ENCODE data around the gene GRPEL2. TPM values are rescaled to one million over a fixed set of nuclear protein-coding genes. Genes with fewer than 3 reads are reported as not detected.

The GRPEL2 gene
- total RNA-seq, 4 donors from 2014 or later: 2.2 to 10.6 (median 6.4) TPM

DNA sequence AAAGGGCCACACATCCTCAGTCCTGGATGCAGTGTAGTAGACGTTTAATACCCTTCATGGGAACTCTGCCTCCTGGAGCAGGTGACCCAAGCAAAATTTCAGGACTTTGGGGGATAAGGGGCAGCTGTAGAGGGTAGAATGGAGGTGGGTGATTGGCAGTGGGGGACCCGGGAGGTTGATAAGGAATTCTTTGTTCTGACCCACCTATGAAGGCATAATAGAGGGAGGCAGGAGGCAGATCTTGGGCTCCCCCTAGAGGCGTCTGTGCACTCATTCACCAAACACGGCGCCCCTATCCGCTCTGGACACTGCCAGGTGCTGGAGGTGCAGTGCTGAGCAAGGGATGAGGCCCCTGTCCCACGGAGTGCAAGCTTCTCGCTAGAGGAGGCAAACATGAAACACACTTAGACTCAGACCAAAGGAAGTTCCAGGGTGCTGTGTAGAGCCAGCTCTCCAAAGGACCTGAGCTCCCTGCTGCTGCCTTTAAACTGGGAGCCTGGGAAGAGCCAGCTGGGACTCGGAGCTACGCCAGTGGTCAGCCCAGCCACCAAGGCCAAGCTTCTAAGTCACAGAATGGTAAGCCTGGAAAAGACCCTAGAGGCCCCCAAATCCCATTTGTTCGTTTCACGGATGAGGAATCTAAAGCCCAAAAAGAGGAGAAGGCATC is 26.1 kb downstream of the GRPEL2 start:
- no peaks in the 10 kb centered on the region for H3K9me3 ChIP-seq
- no peaks in the 10 kb centered on the region for H3K36me3 ChIP-seq
- peak overlapping the region; percentile 16 to 50 (median 38) for H3K27ac ChIP-seq
- peaks cover 0 to 12% (median 7%) of the 10 kb centered on the region in 4 donors for H3K4me1 ChIP-seq
- DNase-seq: peak; percentile 72
- intact Hi-C loops (cut with DNase I; ENCODE audit: low total_unique reads): loop anchor here (10.0 kb wide), 1 partner anchor 193 kb away; no protein-coding TSS in a partner anchor
- 13 to 32% methylated on average over 6 to 12 of the region's 12 CpGs for WGBS, 2 donors (ENCODE audit: low coverage in 1 of 2)
- H3K27me3 ChIP-seq: no peaks in the 10 kb centered on the region
- no peak overlapping the region for H3K4me3 ChIP-seq
- TF ChIP-seq CTCF (IDR thresholded peaks at IDR 0.05) (peak; percentile 74 to 80 (median 76)), POLR2AphosphoS5 (IDR thresholded peaks at IDR 0.05) (no peak), POLR2A (IDR thresholded peaks at IDR 0.05) (no peak), EP300 (IDR thresholded peaks at IDR 0.05; ENCODE audit: low read depth) (no peak)
- in situ Hi-C loops (cut with MboI; ENCODE audit: low pct_ligation_motif_present in 1 of 4, low pct_unique_long_range_greater_than_20kb in 1 of 4, low sequenced_read_pairs in 3 of 4): loop anchor here in 2 of 4 donors (10.0 kb wide), 2 partner anchors 57 to 183 kb away; partner anchors contain the start of gene CSNK1A1 (in 1 of the 2)

DNA sequence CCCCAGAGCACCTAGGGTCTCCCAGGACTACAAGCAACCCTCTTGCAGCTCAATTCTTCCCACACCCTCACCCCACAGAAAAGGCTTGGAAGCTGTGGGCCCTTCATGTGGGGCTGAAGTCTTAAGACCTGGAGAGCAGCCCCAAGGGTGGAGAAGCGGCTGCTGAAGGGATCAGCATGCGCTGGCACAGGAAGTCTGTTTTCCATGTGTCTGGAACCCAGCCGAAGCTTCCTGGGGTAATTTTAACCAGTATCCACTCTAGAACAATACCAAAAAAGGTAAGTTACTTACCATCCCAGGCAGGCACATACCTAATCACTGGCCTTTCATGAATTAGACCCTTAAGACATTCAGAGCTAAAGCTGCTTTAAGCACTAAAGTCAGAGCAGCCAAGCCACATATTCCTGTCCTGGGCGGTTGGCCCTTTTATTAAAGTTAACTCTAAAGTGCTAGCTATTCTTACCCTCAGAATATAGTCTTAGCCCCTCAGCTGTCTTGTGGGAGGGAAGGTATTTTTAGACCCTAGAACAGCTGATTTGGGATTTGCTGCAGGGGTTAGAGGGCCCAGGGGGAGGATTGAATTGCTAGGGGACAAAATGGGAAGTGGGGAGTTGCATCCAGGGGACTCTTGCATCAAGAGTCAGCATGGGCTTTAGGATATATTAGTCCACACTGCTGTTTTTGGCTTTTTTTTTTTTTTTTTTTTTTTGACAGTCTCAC is 26.9 kb downstream of the GRPEL2 start:
- in situ Hi-C loops (cut with MboI; ENCODE audit: low pct_ligation_motif_present in 1 of 4, low pct_unique_long_range_greater_than_20kb in 1 of 4, low sequenced_read_pairs in 3 of 4) (loop anchor here in 2 of 4 donors (10.0 kb wide), 2 partner anchors 57 to 183 kb away; partner anchors contain the start of gene CSNK1A1 (in 1 of the 2)), intact Hi-C loops (cut with DNase I; ENCODE audit: low total_unique reads) (loop anchor here (10.0 kb wide), 1 partner anchor 193 kb away; no protein-coding TSS in a partner anchor)
- Histone ChIP-seq H3K27ac (peak overlapping the region; percentile 16 to 50 (median 38)), H3K27me3 (no peaks in the 10 kb centered on the region), H3K9me3 (no peaks in the 10 kb centered on the region), H3K36me3 (no peaks in the 10 kb centered on the region), H3K4me1 (peaks cover 0 to 12% (median 6%) of the 10 kb centered on the region in 4 donors), H3K4me3 (no peak overlapping the region)
- TF ChIP-seq CTCF (IDR thresholded peaks at IDR 0.05) (no peak), POLR2AphosphoS5 (IDR thresholded peaks at IDR 0.05) (no peak), EP300 (IDR thresholded peaks at IDR 0.05; ENCODE audit: low read depth) (no peak), POLR2A (IDR thresholded peaks at IDR 0.05) (no peak)
- DNase-seq: no peak
- WGBS, 2 donors (ENCODE audit: low coverage in 1 of 2): 87% methylated on average over 4 of the region's 4 CpGs; no CpG with 5 or more reads in 1 of the 2 donors

- no peak for DNase-seq
- Histone ChIP-seq H3K4me1 (peaks cover 0 to 8% (median 4%) of the 10 kb centered on the region in 4 donors), H3K4me3 (no peak overlapping the region), H3K36me3 (no peaks in the 10 kb centered on the region), H3K9me3 (no peaks in the 10 kb centered on the region), H3K27me3 (no peaks in the 10 kb centered on the region), H3K27ac (peak overlapping the region in 2 of 4 donors; percentile 42 to 50)
- TF ChIP-seq POLR2A (IDR thresholded peaks at IDR 0.05): no peak
- in situ Hi-C loops (cut with MboI; ENCODE audit: low pct_ligation_motif_present in 1 of 4, low pct_unique_long_range_greater_than_20kb in 1 of 4, low sequenced_read_pairs in 3 of 4) (loop anchor here in 2 of 4 donors (10.0 kb wide), 2 partner anchors 58 to 182 kb away; partner anchors contain the start of gene CSNK1A1 (in 1 of the 2)), intact Hi-C loops (cut with DNase I; ENCODE audit: low total_unique reads) (loop anchor here (10.0 kb wide), 1 partner anchor 192 kb away; no protein-coding TSS in a partner anchor)
- 86 to 89% methylated on average over 2 to 3 of the region's 3 CpGs for WGBS, 2 donors (ENCODE audit: low coverage in 1 of 2)
These were observed 27.6 kb downstream of the GRPEL2 start for GRCh38 chr5:149372932-149373331.

DNA sequence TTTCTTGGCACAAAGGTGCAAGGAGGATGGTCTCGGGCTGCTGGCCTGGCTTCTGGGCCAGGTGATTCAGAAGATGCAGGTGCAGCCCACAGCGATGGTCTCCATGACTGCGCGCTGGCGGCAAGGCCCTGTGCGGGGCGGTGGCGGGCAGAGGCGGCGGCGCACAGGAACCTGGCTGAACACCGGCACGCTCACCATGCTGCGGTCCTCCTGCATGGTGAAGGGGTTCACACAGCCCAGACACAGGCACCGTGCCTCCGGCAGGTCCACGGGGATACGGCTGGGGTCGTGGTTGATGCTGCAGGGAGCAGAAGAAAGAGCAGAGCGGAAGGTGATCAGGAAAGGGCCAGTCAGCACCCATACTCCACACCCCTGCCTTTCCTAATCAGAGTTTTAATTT is 29.0 kb downstream of the GRPEL2 start:
- H3K27ac ChIP-seq: no peak overlapping the region
- H3K27me3 ChIP-seq: no peaks in the 10 kb centered on the region
- no peak overlapping the region for H3K4me3 ChIP-seq
- H3K4me1 ChIP-seq: peaks cover 0 to 7% (median 4%) of the 10 kb centered on the region in 4 donors
- TF ChIP-seq CTCF (IDR thresholded peaks at IDR 0.05): no peak
- TF ChIP-seq POLR2A (IDR thresholded peaks at IDR 0.05): no peak
- no peak for TF ChIP-seq POLR2AphosphoS5 (IDR thresholded peaks at IDR 0.05)
- TF ChIP-seq EP300 (IDR thresholded peaks at IDR 0.05; ENCODE audit: low read depth): no peak
- H3K36me3 ChIP-seq: no peaks in the 10 kb centered on the region
- intact Hi-C loops (cut with DNase I; ENCODE audit: low total_unique reads) (loop anchor here (10.0 kb wide), 1 partner anchor 190 kb away; no protein-coding TSS in a partner anchor), in situ Hi-C loops (cut with MboI; ENCODE audit: low pct_ligation_motif_present in 1 of 4, low pct_unique_long_range_greater_than_20kb in 1 of 4, low sequenced_read_pairs in 3 of 4) (loop anchor here in 2 of 4 donors (10.0 kb wide), 2 partner anchors 60 to 180 kb away; partner anchors contain the start of gene CSNK1A1 (in 1 of the 2))
- no peak for DNase-seq
- 91 to 92% methylated on average over 4 to 20 of the region's 20 CpGs for WGBS, 2 donors (ENCODE audit: low coverage in 1 of 2)
- no peaks in the 10 kb centered on the region for H3K9me3 ChIP-seq
